Sigmoid colon (tissue), 4 donors: ENCODE results near the gene HES5.
A peak's percentile ranks its signal among the peaks of the same experiment; 100 is the strongest.

Experiments used
- CTCF ChIP-seq, 4 experiments: fragments of 450-650 bp in 3 of 4; fragments of 200-600 bp in 1 of 4; IDR thresholded peaks; one replicate each; pipeline ENCODE4 v1.5.1; 2016 to 2019; ENCODE audit warnings: antibody characterized with exemption in 4 of 4, mild to moderate bottlenecking in 3 of 4, moderate library complexity in 2 of 4
- EP300 ChIP-seq, 4 donors: sonication (generic); formaldehyde crosslinking; IDR thresholded peaks; one replicate each; pipeline ENCODE4 v1.6.1; 2017; ENCODE audit warnings: antibody characterized with exemption in 4 of 4
- POLR2A ChIP-seq, 2 donors: fragments of 450-650 bp; IDR thresholded peaks; one replicate each; pipeline ENCODE4 v1.6.1; 2016; ENCODE audit warnings: antibody characterized with exemption in 2 of 2, mild to moderate bottlenecking in 2 of 2, moderate library complexity in 2 of 2

GRCh38 chr1:2556277-2556677, 26.2 kb upstream of the HES5 start, which contains the start of gene TNFRSF14:
- TF ChIP-seq CTCF (IDR thresholded peaks at IDR 0.05) (peak in 1 of 4 experiments; percentile 18), POLR2A (IDR thresholded peaks at IDR 0.05) (peak in 1 of 2 donors; percentile 26), EP300 (IDR thresholded peaks at IDR 0.05) (no peak)
